HepG2 (cell line): Measurements from ENCODE around the gene UNKL. TPM values are rescaled to one million over a fixed set of nuclear protein-coding genes. Genes with fewer than 3 reads are reported as not detected.

Experiments
- AKAP8 ChIP-seq: sonication (generic); formaldehyde crosslinking; IDR thresholded peaks from 2 replicates; pipeline ENCODE4 v1.5.1; 2020; ENCODE audit warnings: mild to moderate bottlenecking, missing genetic modification reagents
- HNRNPLL ChIP-seq: fragments of 200-400 bp; formaldehyde crosslinking; IDR thresholded peaks from 2 replicates; pipeline ENCODE4 v1.6.1; 2017; ENCODE audit warnings: mild to moderate bottlenecking, low read depth, low read length; ENCODE audit not compliant: poor library complexity, severe bottlenecking
- HOXA9 ChIP-seq: sonication (generic); formaldehyde crosslinking; IDR thresholded peaks from 2 replicates; pipeline ENCODE4 v1.8.1; 2022; ENCODE audit warnings: missing genetic modification reagents, mild to moderate bottlenecking, moderate library complexity, borderline replicate concordance
- KLF15 ChIP-seq: sonication (generic); formaldehyde crosslinking; IDR thresholded peaks from 2 replicates; pipeline ENCODE4 v1.8.1; 2023; ENCODE audit warnings: borderline replicate concordance, mild to moderate bottlenecking, inconsistent platforms, missing genetic modification reagents, mixed read lengths
- MXD4 ChIP-seq: IDR thresholded peaks from 2 replicates; pipeline ENCODE4 v1.6.1; 2016; ENCODE audit warnings: mild to moderate bottlenecking, missing biosample characterization, missing genetic modification reagents
- SKI ChIP-seq: fragments of 450-650 bp; IDR thresholded peaks from one replicate; pipeline ENCODE4 v1.6.1; 2018; ENCODE audit warnings: mild to moderate bottlenecking; ENCODE audit not compliant: partially characterized antibody
- TRIM24 ChIP-seq: sonication (generic); formaldehyde crosslinking; IDR thresholded peaks from 2 replicates; pipeline ENCODE4 v1.8.0; 2022; ENCODE audit warnings: mild to moderate bottlenecking, missing genetic modification reagents
- XRCC5 ChIP-seq: fragments of 200-400 bp; formaldehyde crosslinking; optimal IDR thresholded peaks from 2 replicates; pipeline ENCODE3; 2017; ENCODE audit warnings: mild to moderate bottlenecking, low read length
- ZFYVE20 ChIP-seq: sonication (generic); formaldehyde crosslinking; IDR thresholded peaks from 2 replicates; pipeline ENCODE4 v1.8.0; 2023; ENCODE audit warnings: low read depth, mild to moderate bottlenecking, moderate library complexity, missing genetic modification reagents, borderline replicate concordance
- ZNF510 ChIP-seq: sonication (generic); formaldehyde crosslinking; IDR thresholded peaks from 2 replicates; pipeline ENCODE4 v1.4.0; 2020; ENCODE audit warnings: low read depth, mild to moderate bottlenecking, missing genetic modification reagents
- polyA plus RNA-seq, 8 experiments: library from polyadenylated mRNA; depleted of rRNA in 3 of 8; stranded (reverse) in 7 of 8; unstranded in 1 of 8; fragments of >200 nt; fragmentation: Illumina TruSeq in 4 of 8; extraction: Trizol in 4 of 8; gene quantifications; 2 replicates each; pipeline versions ENCODE4 v1.2.1 to v1.2.3, GENCODE V29; 2011 to 2016; ENCODE audit warnings: low read depth in 4 of 8, missing spikeins in 1 of 8, mixed read lengths in 1 of 8; ENCODE audit not compliant: insufficient read depth in 1 of 8
- total RNA-seq, 5 experiments: library from RNA; depleted of rRNA; stranded (reverse); fragments of >200 nt; fragmentation: Illumina TruSeq; extraction: Trizol; gene quantifications; 2 replicates each; pipeline ENCODE4 v1.2.3, GENCODE V29; 2016; ENCODE audit warnings: low read depth in 1 of 5
- TF ChIP-seq, protein P1 (sequence below): fragments of 450-650 bp; IDR thresholded peaks from 2 replicates; pipeline ENCODE4 v1.6.1; 2017; ENCODE audit warnings: mild to moderate bottlenecking
- TF ChIP-seq, protein P2 (sequence below): sonication (generic); formaldehyde crosslinking; IDR thresholded peaks from 2 replicates; pipeline ENCODE4 v1.4.0; 2020; ENCODE audit warnings: missing genetic modification reagents
- TF ChIP-seq, protein P3 (sequence below), 2 experiments: sonication (generic) in 1 of 2; formaldehyde crosslinking in 1 of 2; IDR thresholded peaks; 2 replicates each; pipeline versions ENCODE4 v1.5.1 to v1.6.1; 2011 to 2020; ENCODE audit warnings: borderline replicate concordance in 1 of 2, low read depth in 1 of 2, low read length in 1 of 2, mild to moderate bottlenecking in 1 of 2, missing genetic modification reagents in 1 of 2, moderate library complexity in 1 of 2
- TF ChIP-seq, protein P4 (sequence below): sonication (generic); formaldehyde crosslinking; IDR thresholded peaks from 2 replicates; pipeline ENCODE4 v1.5.0; 2020; ENCODE audit warnings: mild to moderate bottlenecking, missing genetic modification reagents, borderline replicate concordance
- TF ChIP-seq, protein P5 (sequence below), 2 experiments: fragments of 450-650 bp in 1 of 2; sonication (generic) in 1 of 2; formaldehyde crosslinking; IDR thresholded peaks; 2 replicates each; pipeline versions ENCODE4 v1.5.0 to v1.8.0; 2020 to 2022; ENCODE audit warnings: mild to moderate bottlenecking in 1 of 2, missing genetic modification reagents in 1 of 2
- TF ChIP-seq, protein P6 (sequence below): IDR thresholded peaks from 2 replicates; pipeline ENCODE4 v1.6.1; 2018; ENCODE audit warnings: missing genetic modification reagents, mild to moderate bottlenecking, missing compliant biosample characterization

Gene UNKL
- total and polyA plus RNA-seq, 2 of the 13 experiments (the other 11 are each of a cell fraction or from before 2014, with no cell fraction given): 10.4 to 17.6 TPM

DNA sequence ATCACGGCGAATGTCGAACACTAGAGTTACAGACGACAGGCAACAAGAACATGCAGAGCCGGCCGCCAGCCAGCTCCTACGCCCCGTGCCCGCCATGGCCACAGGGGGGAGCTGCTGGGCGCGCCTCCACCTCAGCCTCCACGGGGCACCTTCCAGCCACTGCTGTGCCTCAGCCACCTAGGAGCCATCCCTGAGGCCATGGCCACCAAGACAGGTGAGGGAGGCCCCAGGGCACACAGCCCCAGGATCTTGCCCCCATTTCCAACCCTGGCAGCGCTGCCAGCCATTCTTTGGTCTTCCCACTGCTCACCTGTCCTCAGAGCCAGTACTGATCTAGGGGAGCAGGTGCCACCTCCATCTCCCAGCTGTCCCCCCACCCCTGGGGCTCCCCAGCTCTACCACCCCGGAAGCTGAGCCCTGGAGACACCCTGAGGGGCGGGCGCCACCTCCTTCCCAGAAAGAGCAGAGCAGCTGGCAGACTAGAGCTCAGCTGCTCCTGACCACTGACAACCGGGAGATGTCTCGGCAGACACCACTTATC is 50.9 kb downstream of the UNKL start (continued):
- no peak for TF ChIP-seq ZFYVE20 (CRISPR knock-in tag)
- TF ChIP-seq TRIM24 (CRISPR knock-in tag): peak; percentile 19; the same call in 1 of the 2 replicates
- TF ChIP-seq, protein P1, sequence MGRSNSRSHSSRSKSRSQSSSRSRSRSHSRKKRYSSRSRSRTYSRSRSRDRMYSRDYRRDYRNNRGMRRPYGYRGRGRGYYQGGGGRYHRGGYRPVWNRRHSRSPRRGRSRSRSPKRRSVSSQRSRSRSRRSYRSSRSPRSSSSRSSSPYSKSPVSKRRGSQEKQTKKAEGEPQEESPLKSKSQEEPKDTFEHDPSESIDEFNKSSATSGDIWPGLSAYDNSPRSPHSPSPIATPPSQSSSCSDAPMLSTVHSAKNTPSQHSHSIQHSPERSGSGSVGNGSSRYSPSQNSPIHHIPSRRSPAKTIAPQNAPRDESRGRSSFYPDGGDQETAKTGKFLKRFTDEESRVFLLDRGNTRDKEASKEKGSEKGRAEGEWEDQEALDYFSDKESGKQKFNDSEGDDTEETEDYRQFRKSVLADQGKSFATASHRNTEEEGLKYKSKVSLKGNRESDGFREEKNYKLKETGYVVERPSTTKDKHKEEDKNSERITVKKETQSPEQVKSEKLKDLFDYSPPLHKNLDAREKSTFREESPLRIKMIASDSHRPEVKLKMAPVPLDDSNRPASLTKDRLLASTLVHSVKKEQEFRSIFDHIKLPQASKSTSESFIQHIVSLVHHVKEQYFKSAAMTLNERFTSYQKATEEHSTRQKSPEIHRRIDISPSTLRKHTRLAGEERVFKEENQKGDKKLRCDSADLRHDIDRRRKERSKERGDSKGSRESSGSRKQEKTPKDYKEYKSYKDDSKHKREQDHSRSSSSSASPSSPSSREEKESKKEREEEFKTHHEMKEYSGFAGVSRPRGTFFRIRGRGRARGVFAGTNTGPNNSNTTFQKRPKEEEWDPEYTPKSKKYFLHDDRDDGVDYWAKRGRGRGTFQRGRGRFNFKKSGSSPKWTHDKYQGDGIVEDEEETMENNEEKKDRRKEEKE: no peak
- TF ChIP-seq, protein P2, sequence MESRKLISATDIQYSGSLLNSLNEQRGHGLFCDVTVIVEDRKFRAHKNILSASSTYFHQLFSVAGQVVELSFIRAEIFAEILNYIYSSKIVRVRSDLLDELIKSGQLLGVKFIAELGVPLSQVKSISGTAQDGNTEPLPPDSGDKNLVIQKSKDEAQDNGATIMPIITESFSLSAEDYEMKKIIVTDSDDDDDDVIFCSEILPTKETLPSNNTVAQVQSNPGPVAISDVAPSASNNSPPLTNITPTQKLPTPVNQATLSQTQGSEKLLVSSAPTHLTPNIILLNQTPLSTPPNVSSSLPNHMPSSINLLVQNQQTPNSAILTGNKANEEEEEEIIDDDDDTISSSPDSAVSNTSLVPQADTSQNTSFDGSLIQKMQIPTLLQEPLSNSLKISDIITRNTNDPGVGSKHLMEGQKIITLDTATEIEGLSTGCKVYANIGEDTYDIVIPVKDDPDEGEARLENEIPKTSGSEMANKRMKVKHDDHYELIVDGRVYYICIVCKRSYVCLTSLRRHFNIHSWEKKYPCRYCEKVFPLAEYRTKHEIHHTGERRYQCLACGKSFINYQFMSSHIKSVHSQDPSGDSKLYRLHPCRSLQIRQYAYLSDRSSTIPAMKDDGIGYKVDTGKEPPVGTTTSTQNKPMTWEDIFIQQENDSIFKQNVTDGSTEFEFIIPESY (CRISPR knock-in tag): peak; percentile 100
- no peak for TF ChIP-seq KLF15 (CRISPR knock-in tag)
- TF ChIP-seq, protein P3, sequence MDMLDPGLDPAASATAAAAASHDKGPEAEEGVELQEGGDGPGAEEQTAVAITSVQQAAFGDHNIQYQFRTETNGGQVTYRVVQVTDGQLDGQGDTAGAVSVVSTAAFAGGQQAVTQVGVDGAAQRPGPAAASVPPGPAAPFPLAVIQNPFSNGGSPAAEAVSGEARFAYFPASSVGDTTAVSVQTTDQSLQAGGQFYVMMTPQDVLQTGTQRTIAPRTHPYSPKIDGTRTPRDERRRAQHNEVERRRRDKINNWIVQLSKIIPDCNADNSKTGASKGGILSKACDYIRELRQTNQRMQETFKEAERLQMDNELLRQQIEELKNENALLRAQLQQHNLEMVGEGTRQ (IDR thresholded peaks at IDR 0.05; ENCODE audit: low read depth, low read length): no peak
- TF ChIP-seq, protein P3 (CRISPR knock-in tag; IDR thresholded peaks at IDR 0.05; ENCODE audit: borderline replicate concordance): no peak
- no peak for TF ChIP-seq HOXA9 (CRISPR knock-in tag)
- no peak for TF ChIP-seq ZNF510 (CRISPR knock-in tag)
- TF ChIP-seq SKI: peak; percentile 24
- 0 out of 2 replicates have a peak, but pooled peaks have one; percentile 40 for TF ChIP-seq AKAP8 (CRISPR knock-in tag)
- TF ChIP-seq, protein P4, sequence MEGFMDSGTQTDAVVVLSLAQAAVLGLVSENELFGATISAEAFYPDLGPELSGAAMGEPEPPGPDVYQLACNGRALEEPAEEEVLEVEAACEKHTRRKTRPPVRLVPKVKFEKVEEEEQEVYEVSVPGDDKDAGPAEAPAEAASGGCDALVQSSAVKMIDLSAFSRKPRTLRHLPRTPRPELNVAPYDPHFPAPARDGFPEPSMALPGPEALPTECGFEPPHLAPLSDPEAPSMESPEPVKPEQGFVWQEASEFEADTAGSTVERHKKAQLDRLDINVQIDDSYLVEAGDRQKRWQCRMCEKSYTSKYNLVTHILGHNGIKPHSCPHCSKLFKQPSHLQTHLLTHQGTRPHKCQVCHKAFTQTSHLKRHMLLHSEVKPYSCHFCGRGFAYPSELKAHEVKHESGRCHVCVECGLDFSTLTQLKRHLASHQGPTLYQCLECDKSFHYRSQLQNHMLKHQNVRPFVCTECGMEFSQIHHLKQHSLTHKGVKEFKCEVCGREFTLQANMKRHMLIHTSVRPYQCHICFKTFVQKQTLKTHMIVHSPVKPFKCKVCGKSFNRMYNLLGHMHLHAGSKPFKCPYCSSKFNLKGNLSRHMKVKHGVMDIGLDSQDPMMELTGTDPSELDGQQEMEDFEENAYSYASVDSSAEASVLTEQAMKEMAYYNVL: no peak
- no peak for TF ChIP-seq MXD4 (CRISPR knock-in tag)
- TF ChIP-seq, protein P5, sequence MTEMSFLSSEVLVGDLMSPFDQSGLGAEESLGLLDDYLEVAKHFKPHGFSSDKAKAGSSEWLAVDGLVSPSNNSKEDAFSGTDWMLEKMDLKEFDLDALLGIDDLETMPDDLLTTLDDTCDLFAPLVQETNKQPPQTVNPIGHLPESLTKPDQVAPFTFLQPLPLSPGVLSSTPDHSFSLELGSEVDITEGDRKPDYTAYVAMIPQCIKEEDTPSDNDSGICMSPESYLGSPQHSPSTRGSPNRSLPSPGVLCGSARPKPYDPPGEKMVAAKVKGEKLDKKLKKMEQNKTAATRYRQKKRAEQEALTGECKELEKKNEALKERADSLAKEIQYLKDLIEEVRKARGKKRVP (CRISPR knock-in tag; IDR thresholded peaks at IDR 0.05): no peak
- TF ChIP-seq, protein P6, sequence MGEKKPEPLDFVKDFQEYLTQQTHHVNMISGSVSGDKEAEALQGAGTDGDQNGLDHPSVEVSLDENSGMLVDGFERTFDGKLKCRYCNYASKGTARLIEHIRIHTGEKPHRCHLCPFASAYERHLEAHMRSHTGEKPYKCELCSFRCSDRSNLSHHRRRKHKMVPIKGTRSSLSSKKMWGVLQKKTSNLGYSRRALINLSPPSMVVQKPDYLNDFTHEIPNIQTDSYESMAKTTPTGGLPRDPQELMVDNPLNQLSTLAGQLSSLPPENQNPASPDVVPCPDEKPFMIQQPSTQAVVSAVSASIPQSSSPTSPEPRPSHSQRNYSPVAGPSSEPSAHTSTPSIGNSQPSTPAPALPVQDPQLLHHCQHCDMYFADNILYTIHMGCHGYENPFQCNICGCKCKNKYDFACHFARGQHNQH (CRISPR knock-in tag): no peak
- TF ChIP-seq HNRNPLL: peak; percentile 23
- TF ChIP-seq XRCC5: peak; percentile 71
